GM18505 (cell line): ENCODE measurements around the gene LPAR5.

Experiments used
- ATAC-seq: cut with Tn5 transposase; IDR thresholded peaks from one replicate; pipeline ENCODE4 v1.9.1; 2021; ENCODE audit not compliant: unreplicated experiment
- POLR2A ChIP-seq: IDR thresholded peaks from 4 replicates; pipeline ENCODE4 v1.6.1; 2011; ENCODE audit warnings: borderline replicate concordance; ENCODE audit not compliant: insufficient read depth, insufficient read length; ENCODE audit errors: extremely low read depth

LPAR5 gene

DNA sequence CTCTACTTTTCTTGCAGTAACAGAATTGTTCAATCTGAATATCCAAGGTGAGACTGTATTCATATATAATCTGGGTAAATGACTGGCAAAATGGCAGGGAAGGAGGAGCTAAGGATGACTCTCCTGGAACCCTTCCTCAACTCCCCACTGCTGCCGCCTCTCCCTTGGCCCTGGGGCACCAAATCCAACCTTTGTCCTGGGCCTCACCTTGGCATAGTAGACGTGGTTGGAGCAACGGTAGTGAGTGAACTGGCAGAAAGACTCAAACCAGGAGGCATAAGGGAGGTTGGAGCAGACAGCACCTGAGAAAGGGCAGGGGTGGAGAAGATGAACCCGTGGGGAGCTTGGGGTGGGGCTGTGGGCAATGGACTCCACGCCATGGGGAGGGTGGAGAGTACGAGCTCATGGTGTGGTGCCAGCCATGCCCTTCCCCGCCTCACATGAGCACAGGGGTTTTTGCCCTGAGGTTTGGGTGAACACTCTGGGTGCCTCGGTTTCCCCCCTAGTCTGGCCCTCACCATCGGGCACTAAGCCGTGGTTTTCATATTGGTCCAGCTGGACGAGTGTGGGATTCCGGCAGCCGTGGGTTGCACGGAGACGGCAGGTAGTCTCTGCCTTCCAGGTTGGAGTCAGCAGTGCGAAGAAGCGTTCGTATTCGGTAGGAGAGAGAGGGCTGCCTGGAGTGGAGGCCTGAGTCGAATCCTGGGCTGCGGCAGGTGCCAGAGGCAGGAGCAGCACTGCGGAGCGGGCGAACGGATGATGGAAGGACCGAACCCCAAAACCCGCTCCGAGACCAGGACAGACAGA, 10.7 kb upstream of the LPAR5 start:
- ATAC-seq = no peak
- TF ChIP-seq POLR2A = no peak

DNA sequence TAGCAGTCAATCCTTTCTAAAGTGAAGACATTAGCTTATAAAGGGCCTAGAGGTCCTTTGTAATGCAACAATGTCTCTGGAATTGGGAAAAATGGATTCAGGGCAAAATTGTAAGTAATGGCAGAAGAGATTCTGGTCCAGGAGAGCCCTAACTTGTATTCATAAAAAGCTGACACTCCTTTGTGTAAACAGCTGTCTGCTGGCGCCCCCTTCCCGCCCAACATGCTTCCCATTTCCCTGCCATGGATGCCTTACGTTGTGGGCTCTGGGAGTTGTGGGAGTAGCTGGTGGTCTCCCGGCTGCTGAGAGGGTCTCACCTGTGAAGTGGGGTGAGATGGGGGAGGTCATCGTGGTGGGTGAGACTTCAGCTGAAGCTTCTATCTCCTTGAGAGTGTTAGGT, 9.1 kb upstream of the LPAR5 start:
- no peak for TF ChIP-seq POLR2A
- ATAC-seq = no peak

DNA sequence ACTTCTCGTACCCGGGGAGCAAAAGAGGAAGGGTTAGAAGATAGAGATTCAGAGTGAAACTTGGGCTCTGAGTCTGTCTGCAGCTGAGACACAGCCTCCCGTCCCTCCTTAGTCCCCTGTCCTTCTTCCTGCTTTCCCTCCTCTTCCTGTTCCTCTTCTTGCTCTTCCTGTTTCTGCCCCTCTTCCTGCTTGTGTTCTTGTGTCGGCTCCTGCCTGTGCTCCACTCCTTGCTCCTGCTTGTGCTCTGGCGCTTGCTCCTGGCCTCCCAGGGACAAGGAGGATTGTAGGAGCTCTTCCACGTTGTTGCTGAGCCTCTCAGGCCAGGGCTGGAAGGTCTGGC, 8.5 kb upstream of the LPAR5 start:
- ATAC-seq = no peak
- TF ChIP-seq POLR2A = peak; percentile 36

DNA sequence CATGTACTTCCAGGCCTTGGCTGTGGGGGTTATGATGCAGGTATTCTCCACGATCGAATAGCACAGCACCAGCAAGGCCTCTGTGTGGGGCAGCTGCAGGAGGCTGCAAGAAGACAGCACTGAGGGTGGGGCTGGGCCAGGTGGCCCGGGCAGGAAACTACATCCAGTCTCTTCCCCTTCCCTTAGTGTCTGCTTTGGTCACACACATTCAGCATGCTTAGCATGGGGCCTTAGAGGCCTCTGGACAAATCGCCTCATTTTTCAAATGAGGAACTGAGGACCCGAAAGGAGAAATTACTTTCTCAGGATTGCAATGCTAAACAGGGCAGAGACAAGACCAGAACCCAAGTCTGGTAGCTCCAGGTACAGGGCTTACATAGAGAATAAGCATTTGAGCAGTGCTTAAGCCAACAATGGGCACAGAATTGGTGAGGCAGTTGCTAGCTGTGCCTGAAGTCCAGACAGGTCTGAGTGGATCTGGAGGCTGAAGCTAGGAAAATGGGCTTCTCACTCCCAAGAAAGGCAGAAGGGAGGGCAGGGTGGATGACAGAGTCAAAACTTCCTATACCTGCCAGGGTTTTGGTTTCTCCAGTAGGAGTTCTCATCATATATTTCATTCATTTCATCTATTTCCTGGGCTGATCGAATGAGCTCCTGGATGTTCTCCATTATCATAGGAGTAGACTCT, 8.0 kb upstream of the LPAR5 start:
- ATAC-seq = no peak
- TF ChIP-seq POLR2A = no peak

DNA sequence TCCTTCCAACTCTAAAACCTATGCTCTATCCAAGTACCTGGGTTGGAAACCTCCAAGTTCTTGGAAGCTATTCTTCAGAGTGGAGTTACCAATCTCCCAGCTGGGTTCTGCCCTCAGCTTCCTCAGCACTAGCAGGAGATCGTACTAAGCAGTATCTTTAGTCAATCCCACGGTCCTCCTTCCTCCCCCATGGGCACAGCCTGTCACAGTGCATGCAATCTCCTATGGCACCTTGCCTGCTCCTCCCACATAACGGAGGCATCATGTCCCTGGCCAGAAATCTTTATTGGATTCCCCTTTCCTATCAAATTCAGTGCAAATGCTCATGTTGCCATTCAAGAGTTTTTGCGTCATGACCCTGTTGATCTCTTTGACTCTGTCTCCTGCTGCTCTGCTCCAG, 5.4 kb upstream of the LPAR5 start:
- TF ChIP-seq POLR2A = no peak
- ATAC-seq = no peak

DNA sequence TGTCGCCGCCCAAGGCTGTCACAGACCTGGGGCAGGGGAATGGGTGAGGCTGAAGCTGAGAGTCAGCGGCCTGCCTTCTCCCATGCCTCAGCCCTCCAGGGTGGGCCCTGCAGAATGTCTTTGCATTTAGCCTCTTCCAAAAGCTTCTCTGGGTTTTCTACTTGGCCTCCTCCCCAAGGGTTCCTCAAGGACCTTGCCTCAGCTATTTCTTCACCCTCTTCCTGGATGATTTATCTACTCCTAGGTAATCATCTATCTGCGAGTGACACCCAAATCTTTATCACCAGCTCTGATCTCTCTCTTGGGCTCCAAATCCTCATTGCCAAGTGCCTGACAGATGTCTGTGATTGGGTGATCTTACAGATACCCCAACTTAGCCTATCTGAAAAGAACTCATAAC, 4.7 kb upstream of the LPAR5 start:
- ATAC-seq = no peak
- no peak for TF ChIP-seq POLR2A

DNA sequence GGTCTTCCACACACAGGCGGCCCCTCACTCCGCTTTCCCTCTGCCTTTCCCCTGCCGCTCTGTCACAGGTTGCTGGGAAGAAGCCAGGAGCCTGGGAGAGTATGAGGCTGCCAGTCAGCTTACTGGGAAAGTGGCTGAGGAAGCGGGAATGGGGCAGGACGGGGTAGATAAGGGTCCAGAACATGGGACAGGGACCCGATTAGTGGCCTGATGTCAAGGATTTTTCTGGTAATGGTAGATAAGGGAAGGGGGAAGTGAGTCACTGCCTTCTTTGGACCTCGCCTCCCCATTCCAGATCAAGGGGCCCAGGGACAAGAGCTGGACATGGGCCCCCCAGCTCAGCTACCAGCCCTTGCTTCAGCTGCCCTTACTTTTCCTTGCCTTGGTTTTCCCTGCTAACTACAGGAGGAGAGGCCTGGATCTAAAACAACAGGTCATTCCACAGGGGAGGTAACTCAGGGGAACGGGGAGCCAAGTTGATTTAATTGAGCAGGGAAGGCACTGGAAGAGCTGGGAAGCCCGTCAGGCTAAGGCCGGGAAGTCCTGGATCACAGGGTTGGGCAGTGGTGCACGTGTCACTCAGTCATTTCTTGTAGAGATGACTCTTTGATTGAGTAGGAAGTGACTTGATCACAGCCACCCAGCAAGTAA, 3.5 kb upstream of the LPAR5 start:
- no peak for ATAC-seq
- no peak for TF ChIP-seq POLR2A

DNA sequence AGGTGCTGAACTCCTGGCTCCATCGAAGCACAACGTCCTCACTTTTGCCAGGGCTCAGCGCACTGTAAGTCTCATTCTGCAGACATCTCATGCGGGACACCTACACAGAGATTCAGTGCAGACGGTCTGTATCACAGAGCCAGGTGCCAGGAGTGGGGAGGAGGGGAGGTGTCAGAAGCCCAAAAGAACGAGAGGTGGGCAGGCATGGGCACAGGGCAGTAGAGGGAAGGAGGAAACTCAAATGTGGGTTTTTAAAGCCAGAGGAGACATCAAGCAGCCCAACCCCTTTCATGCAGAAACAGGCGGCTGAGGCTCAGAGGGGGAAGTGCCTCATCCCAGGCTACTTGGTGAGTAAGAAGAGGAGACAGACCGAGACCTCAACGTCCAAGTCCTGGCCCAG, 2.5 kb upstream of the LPAR5 start:
- no peak for TF ChIP-seq POLR2A
- ATAC-seq = no peak

DNA sequence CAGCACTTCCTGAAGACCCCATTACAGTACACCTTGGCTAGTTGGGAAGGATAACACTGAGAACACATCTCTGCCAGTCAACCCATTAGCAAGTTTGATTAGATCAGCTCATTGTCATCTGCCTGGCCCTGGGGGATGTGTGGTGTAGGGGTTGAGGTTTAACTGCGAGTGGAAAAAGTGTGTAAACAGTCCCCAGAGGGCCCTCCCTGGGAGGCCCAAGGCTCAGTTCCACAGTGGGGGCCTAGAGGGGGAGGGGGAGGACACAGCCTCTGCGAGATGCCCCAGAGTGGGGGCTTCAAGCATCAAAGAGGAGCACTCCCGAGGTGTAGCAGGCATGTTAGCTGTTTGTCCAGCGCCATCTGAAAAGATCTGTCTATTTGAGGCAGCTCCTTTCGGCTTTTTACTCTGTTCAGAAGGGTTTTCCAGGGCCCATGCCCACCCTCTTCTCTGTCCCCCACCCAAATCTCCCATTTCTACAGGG, 344 bp downstream of the LPAR5 start:
- no peak for ATAC-seq

DNA sequence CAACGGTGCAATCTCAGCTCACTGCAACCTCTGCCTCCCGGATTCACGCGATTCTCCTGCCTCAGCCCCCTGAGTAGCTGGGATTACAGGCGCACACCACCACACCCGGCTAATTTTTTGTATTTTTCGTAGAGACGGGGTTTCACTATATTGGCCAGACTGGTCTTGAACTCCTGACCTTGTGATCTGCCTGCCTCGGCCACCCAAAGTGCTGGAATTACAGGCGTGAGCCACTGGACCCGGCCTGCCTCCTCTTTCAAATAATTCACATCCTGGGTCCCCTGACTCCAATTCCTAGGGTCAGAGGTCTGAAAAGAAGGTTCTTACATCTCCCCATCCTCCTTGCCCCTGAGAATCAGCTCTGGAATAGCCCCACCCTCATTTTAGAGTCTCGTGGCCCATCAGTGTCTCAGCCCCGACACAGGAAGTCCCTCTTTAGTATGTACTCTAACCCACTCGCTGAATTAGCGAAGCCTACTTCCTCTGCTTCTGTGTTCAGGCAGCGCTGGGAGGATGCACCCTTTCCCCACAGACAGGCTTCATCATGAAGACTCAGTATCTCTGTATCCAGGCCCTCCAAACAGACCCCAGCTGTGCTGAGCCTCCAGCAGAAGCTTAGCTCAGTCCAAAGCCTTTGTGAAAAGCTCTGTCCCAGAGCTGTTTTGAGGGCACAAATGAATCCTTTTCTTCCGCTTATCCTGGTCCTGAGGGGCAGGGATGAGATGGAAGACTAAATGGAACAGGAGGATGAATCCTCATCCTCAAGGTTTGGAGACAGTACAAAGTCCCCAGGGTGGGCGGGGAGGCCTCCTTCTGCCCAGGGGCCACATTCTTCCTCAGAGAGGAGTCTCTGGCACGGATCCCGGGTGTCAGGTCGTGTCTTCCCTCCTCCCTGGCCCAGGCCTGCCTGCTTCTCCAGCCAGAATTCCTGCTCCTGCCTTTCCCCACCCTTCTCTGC, 3.5 kb downstream of the LPAR5 start:
- peak; percentile 81 for TF ChIP-seq POLR2A
- ATAC-seq = peak; percentile 47

More for the DNA sequence above, 344 bp downstream of the LPAR5 start:
- TF ChIP-seq POLR2A = no peak

DNA sequence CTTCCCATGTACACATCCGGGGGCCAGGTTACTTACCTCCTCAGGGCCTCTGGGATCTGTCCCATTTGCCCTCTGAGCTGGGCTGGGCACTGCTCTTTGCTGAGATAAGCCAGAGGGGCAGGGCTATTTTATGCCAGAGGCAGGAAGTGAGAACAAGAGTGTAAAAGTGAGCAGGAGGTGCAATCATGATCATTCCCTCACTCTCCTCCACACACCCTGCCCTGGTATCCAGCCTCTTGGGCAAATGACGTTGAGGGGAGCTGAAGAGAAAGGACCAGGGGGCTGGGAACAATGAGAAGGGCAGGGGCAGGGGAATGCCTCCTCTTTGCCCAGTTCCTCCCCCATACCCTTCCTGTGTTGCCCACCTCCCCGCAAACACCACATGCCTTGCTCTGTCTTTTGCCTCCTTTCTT, 4.2 kb downstream of the LPAR5 start:
- no peak for ATAC-seq
- TF ChIP-seq POLR2A = peak; percentile 30

DNA sequence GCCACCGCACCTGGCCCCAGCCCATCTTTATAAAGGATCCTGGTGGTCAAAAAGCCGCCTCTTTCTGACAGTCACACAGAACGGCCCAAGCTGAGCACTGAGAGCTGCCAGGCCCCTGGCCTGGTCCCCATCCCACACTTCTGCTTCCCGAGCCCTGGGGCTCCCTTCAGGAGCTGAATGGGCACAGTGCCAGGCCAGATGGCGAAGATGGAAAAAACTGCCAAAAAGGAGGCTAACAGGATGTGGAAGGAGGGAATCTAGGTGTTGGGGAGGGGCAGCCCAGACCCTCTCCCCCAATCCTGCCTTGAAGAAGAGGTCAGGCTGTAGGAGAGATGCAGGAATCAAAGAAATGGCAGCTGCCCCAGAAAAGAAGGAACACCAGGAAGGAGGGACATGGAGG, 5.0 kb downstream of the LPAR5 start:
- TF ChIP-seq POLR2A = no peak
- no peak for ATAC-seq

DNA sequence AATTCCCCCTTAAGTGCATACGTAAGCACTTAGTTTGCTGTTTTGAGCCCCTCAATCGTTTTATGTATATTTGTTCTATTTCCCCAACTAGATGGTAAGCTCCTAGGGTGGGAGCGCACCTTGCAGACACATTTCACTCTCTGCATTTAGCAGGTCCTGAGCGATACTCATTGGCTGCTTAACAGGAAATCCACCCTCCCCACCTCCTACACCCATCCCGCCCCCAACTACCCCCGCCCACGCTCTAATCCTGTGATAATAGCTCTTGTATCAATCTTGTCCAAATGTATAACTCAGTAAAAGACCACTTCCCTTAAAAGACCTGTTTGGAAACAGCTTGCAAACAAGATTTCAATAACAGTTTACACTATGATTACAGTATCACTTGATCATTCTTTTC, 8.1 kb downstream of the LPAR5 start:
- no peak for TF ChIP-seq POLR2A
- no peak for ATAC-seq

DNA sequence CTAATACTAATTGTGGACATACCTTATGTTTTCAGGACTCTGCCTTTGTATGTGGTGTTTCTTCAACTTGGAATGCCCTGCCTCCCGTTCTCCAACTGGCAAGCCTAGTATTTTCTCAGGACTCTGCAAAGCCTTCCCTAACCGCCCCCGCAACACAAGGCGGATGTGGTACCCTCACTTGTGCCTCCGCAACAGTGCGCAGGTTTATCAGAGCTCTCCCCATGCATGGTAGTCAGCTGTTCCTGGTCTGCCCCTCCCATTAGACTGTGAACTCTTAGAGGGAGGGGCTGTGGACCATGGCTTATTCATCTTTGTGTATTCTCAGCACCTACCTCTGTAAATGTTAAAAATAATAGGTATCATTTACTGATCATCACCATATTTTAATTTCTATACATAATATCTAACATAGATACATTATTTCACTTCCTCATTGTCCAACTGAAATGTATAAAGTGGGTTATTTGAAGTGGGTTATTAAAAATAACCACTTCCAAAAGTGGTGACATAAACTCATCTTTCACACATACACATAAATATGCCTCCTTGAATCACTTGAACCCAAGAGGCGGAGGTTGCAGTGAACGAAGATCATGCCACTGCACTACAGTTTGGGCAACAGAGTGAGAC, 9.0 kb downstream of the LPAR5 start:
- no peak for TF ChIP-seq POLR2A
- ATAC-seq = no peak
